Thyroid gland (tissue), 4 donors: ENCODE measurements around the gene IQSEC1.

Experiments used
- POLR2A ChIP-seq, 2 donors: fragments of 450-650 bp; IDR thresholded peaks; one replicate each; pipeline ENCODE4 v1.6.1; 2017; ENCODE audit warnings: antibody characterized with exemption in 2 of 2, mild to moderate bottlenecking in 2 of 2, moderate library complexity in 1 of 2
- TF ChIP-seq, protein P1 (sequence below), 6 experiments: fragments of 200-600 bp in 3 of 6; fragments of 450-650 bp in 3 of 6; sonication (generic) in 3 of 6; IDR thresholded peaks; one replicate each; pipeline ENCODE4 v1.5.1; 2016 to 2019; ENCODE audit warnings: antibody characterized with exemption in 6 of 6, mild to moderate bottlenecking in 2 of 6, inconsistent platforms in 1 of 6, moderate library complexity in 1 of 6

- TF ChIP-seq POLR2A (IDR thresholded peaks at IDR 0.05), result no peak
- TF ChIP-seq, protein P1, sequence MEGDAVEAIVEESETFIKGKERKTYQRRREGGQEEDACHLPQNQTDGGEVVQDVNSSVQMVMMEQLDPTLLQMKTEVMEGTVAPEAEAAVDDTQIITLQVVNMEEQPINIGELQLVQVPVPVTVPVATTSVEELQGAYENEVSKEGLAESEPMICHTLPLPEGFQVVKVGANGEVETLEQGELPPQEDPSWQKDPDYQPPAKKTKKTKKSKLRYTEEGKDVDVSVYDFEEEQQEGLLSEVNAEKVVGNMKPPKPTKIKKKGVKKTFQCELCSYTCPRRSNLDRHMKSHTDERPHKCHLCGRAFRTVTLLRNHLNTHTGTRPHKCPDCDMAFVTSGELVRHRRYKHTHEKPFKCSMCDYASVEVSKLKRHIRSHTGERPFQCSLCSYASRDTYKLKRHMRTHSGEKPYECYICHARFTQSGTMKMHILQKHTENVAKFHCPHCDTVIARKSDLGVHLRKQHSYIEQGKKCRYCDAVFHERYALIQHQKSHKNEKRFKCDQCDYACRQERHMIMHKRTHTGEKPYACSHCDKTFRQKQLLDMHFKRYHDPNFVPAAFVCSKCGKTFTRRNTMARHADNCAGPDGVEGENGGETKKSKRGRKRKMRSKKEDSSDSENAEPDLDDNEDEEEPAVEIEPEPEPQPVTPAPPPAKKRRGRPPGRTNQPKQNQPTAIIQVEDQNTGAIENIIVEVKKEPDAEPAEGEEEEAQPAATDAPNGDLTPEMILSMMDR (IDR thresholded peaks at IDR 0.05), result no peak
Measured at GRCh38 chr3:12938258-12938711, 134.9 kb downstream of the IQSEC1 start.
